ENCODE data around the gene PKIG.

Gene PKIG

DNA sequence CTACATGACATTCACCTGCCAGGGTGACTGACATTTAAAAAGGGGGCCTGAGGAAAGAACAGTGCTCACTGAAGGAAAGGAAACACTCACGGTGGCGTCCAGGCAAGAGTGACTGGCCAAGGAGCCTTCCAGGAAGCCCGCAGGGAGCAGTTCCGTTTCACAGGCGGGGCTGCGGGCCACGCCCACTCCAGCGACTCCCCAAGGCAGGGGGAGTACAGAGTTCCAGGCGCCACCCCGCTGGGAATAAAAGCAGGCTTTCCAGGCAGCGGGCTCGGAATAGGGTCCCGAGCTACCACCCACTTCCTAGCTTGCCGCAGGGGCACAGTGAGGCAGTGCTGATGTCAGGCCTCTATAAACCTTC is 34.2 kb downstream of the PKIG start:
- no peak for TF ChIP-seq CTCF (IDR thresholded peaks at IDR 0.05; ENCODE audit: low read length, missing control alignments)

DNA sequence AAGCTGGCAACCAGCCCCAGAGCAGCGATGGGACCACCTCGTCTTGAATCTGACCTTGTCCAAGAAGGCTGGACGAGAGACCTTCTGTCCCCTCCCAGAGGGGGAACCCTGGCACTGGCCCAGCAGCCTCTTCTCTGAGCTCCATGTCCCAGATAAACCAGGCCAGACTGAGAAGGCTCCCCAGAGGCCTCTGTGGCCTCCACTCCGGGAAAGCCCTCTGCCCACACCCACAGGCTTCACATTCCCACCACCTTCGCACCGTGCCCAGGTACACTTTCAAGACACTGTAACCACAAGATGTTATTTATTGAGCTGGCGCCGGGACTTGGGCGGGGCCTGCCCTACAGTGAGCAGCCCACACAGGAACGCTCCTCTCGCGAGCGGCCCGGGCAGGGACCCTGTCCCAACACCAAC is 35.9 kb downstream of the PKIG start:
- DNase-seq (ENCODE audit: low read depth) = no peak
- H3K4me3 ChIP-seq (replicated peaks; ENCODE audit: low read depth, low read length) = no peak overlapping the region
- no peak for TF ChIP-seq CTCF (IDR thresholded peaks at IDR 0.05; ENCODE audit: low read length, missing control alignments)

More for the DNA sequence above, 34.2 kb downstream of the PKIG start:
- H3K4me3 ChIP-seq (replicated peaks; ENCODE audit: low read depth, low read length) = no peak overlapping the region
- DNase-seq (ENCODE audit: low read depth) = no peak

DNA sequence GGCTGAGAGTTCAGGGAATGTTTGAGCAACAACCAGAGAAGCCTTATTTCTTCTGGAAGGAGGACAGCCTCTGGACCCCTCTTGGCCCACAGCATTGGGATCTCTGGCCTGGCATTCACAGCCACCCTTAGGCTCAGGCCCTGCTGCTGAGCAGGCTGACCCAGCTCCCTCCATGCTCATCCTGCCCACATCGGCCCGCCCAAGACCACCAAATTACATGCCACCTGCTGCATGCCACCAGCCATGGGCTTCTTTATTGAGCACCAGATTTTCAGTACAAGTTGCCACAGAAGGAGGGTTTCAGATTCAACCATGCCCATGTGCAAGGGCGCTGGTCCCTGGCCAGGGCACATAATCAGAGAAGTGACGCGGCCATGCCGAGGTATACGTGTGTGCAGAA is 36.9 kb downstream of the PKIG start:
- TF ChIP-seq CTCF (IDR thresholded peaks at IDR 0.05; ENCODE audit: low read length, missing control alignments) = no peak
- DNase-seq (ENCODE audit: low read depth) = no peak
- no peak overlapping the region for H3K4me3 ChIP-seq (replicated peaks; ENCODE audit: low read depth, low read length)

- DNase-seq (ENCODE audit: low read depth) = no peak
- TF ChIP-seq CTCF (IDR thresholded peaks at IDR 0.05; ENCODE audit: low read length, missing control alignments) = no peak
- H3K4me3 ChIP-seq (replicated peaks; ENCODE audit: low read depth, low read length) = no peak overlapping the region
Observed at GRCh38 chr20:44620030-44620429, 37.7 kb downstream of the PKIG start.

DNA sequence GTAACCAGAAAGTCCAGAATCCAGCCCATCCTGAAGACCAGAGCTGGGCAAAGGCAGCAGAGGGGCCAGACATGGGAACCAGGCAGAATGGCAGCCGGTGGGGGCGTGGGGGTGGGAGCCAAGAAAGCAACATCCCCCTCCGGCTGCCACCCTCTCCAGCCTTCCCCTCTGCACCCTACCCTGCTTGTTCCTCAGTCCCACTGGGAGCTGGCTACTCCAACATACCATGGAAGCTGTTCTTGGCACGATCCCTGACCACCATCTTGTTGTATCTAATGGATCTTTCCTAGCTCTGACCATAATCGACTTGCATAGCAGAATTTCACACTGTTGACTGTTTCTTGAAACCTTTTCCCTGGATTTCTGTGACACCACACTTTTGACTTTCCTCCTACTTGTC is 38.9 kb downstream of the PKIG start:
- no peak for DNase-seq (ENCODE audit: low read depth)
- TF ChIP-seq CTCF (IDR thresholded peaks at IDR 0.05; ENCODE audit: low read length, missing control alignments) = no peak

GRCh38 chr20:44621939-44622338 is 39.6 kb downstream of the PKIG start:
- DNase-seq (ENCODE audit: low read depth) = no peak
- no peak for TF ChIP-seq CTCF (IDR thresholded peaks at IDR 0.05; ENCODE audit: low read length, missing control alignments)
- no peak overlapping the region for H3K4me3 ChIP-seq (replicated peaks; ENCODE audit: low read depth, low read length)

More for the DNA sequence above, 38.9 kb downstream of the PKIG start:
- H3K4me3 ChIP-seq (replicated peaks; ENCODE audit: low read depth, low read length) = no peak overlapping the region

GRCh38 chr20:44622501-44623270 is 40.3 kb downstream of the PKIG start:
- TF ChIP-seq CTCF (IDR thresholded peaks at IDR 0.05; ENCODE audit: low read length, missing control alignments) = no peak
- no peak overlapping the region for H3K4me3 ChIP-seq (replicated peaks; ENCODE audit: low read depth, low read length)
- no peak for DNase-seq (ENCODE audit: low read depth)

Measured in fibroblast of pulmonary artery (primary cell).